Spinal cord (tissue), 10 donors: Measurements from ENCODE around the gene TRPM3. TPM values are rescaled to one million over a fixed set of nuclear protein-coding genes. Genes with fewer than 3 reads are reported as not detected.

ENCODE experiments used
- DNase-seq, 6 donors: peaks; one replicate each; pipeline versions ENCODE4 v3.0.0 to v3.0.0-alpha.2; 2013 to 2015; ENCODE audit warnings: low spot score in 6 of 6, low read depth in 4 of 6
- H3K27ac ChIP-seq: one replicate; pipeline ENCODE4 v1.5.1; 2013; ENCODE audit warnings: low read depth, low read length, control low read depth
- H3K27me3 ChIP-seq: one replicate; pipeline ENCODE4 v1.6.1; 2013; ENCODE audit warnings: low read length; ENCODE audit not compliant: control insufficient read depth, insufficient read depth
- H3K36me3 ChIP-seq: one replicate; pipeline ENCODE4 v1.6.1; 2013; ENCODE audit warnings: low read length; ENCODE audit not compliant: control insufficient read depth, insufficient read depth
- H3K4me1 ChIP-seq: one replicate; pipeline ENCODE4 v1.6.1; 2013; ENCODE audit warnings: low read length; ENCODE audit not compliant: control insufficient read depth, insufficient read depth
- H3K4me3 ChIP-seq: one replicate; pipeline ENCODE4 v1.5.1; 2013; ENCODE audit warnings: low read depth, low read length, control low read depth
- H3K9me3 ChIP-seq: one replicate; pipeline ENCODE4 v1.6.1; 2013; ENCODE audit warnings: low read length; ENCODE audit not compliant: control insufficient read depth, insufficient read depth
- WGBS: methylation state at CpG from one replicate; pipeline ENCODE4 v1.1.5; 2013; ENCODE audit warnings: missing lambda C conversion rate; ENCODE audit not compliant: insufficient coverage; 5-methylcytosine and 5-hydroxymethylcytosine counted together
- polyA plus RNA-seq, 2 donors: library from polyadenylated mRNA; unstranded; fragments of 120-200 nt; gene quantifications; one replicate each; pipeline ENCODE4 v1.2.1, GENCODE V29; 2013; ENCODE audit not compliant: insufficient read length in 2 of 2
- total RNA-seq, 2 donors: library from RNA; depleted of rRNA in 1 of 2; stranded (reverse); fragments of 120-200 nt in 1 of 2; fragments of >200 nt in 1 of 2; gene quantifications; one replicate each; pipeline versions ENCODE4 v1.2.3 to v1.2.4, GENCODE V29; 2013 to 2014
- donor health status: healthy.

Gene TRPM3
- total and polyA plus RNA-seq, 4 donors, result 16.7 to 198 (median 37.6) TPM

- no peaks in the 10 kb centered on the region for H3K27me3 ChIP-seq
- H3K9me3 ChIP-seq, result no peaks in the 10 kb centered on the region
- no peaks in the 10 kb centered on the region for H3K36me3 ChIP-seq
- WGBS, result 89% methylated on average over 3 of the region's 3 CpGs
- H3K4me3 ChIP-seq, result no peak overlapping the region
- DNase-seq, result no peak
- H3K4me1 ChIP-seq, result no peaks in the 10 kb centered on the region
- H3K27ac ChIP-seq, result no peak overlapping the region
These were observed 555.4 kb downstream of the TRPM3 start for GRCh38 chr9:70566066-70566465.

GRCh38 chr9:70564468-70565335 lies 556.7 kb downstream of the TRPM3 start:
- Histone ChIP-seq H3K27ac (no peak overlapping the region), H3K9me3 (no peaks in the 10 kb centered on the region), H3K4me3 (no peak overlapping the region), H3K27me3 (no peaks in the 10 kb centered on the region), H3K4me1 (no peaks in the 10 kb centered on the region), H3K36me3 (no peaks in the 10 kb centered on the region)
- WGBS, result 83% methylated on average over 2 of the region's 8 CpGs
- no peak for DNase-seq

- DNase-seq, result no peak
- WGBS, result 52% methylated on average over 2 of the region's 5 CpGs
- H3K36me3 ChIP-seq, result no peaks in the 10 kb centered on the region
- H3K9me3 ChIP-seq, result no peaks in the 10 kb centered on the region
- H3K27ac ChIP-seq, result no peak overlapping the region
- H3K4me1 ChIP-seq, result no peaks in the 10 kb centered on the region
- no peak overlapping the region for H3K4me3 ChIP-seq
- no peaks in the 10 kb centered on the region for H3K27me3 ChIP-seq
These were observed 557.8 kb downstream of the TRPM3 start for GRCh38 chr9:70563431-70564204.

- Histone ChIP-seq H3K9me3 (no peaks in the 10 kb centered on the region), H3K27me3 (no peaks in the 10 kb centered on the region), H3K4me1 (no peaks in the 10 kb centered on the region), H3K4me3 (no peak overlapping the region), H3K27ac (no peak overlapping the region), H3K36me3 (no peaks in the 10 kb centered on the region)
- no peak for DNase-seq
- WGBS, result 100% methylated on average over 1 of the region's 4 CpGs
These were observed 558.4 kb downstream of the TRPM3 start for GRCh38 chr9:70563010-70563409.

GRCh38 chr9:70561786-70562395 lies 559.5 kb downstream of the TRPM3 start:
- DNase-seq, result no peak
- no peak overlapping the region for H3K4me3 ChIP-seq
- no peaks in the 10 kb centered on the region for H3K27me3 ChIP-seq
- no peak overlapping the region for H3K27ac ChIP-seq
- no peaks in the 10 kb centered on the region for H3K36me3 ChIP-seq
- no CpG with 5 or more reads among the region's 3 CpGs for WGBS
- no peaks in the 10 kb centered on the region for H3K4me1 ChIP-seq
- H3K9me3 ChIP-seq, result no peaks in the 10 kb centered on the region

GRCh38 chr9:70561111-70561510 lies 560.3 kb downstream of the TRPM3 start:
- H3K9me3 ChIP-seq, result no peaks in the 10 kb centered on the region
- no peaks in the 10 kb centered on the region for H3K4me1 ChIP-seq
- no peak for DNase-seq
- H3K27ac ChIP-seq, result no peak overlapping the region
- no peaks in the 10 kb centered on the region for H3K27me3 ChIP-seq
- WGBS, result 83% methylated on average over 1 of the region's 4 CpGs
- no peak overlapping the region for H3K4me3 ChIP-seq
- H3K36me3 ChIP-seq, result no peaks in the 10 kb centered on the region

- DNase-seq, result no peak
These were observed 562.3 kb downstream of the TRPM3 start for GRCh38 chr9:70559102-70559501.

GRCh38 chr9:70557661-70558369 lies 563.6 kb downstream of the TRPM3 start:
- no peak overlapping the region for H3K27ac ChIP-seq
- H3K4me1 ChIP-seq, result peaks cover 23% of the 10 kb centered on the region
- H3K4me3 ChIP-seq, result no peak overlapping the region
- no peaks in the 10 kb centered on the region for H3K36me3 ChIP-seq
- H3K27me3 ChIP-seq, result no peaks in the 10 kb centered on the region
- 82% methylated on average over 1 of the region's 6 CpGs for WGBS
- DNase-seq, result no peak
- H3K9me3 ChIP-seq, result no peaks in the 10 kb centered on the region

More at GRCh38 chr9:70559102-70559501, 562.3 kb downstream of the TRPM3 start:
- no peaks in the 10 kb centered on the region for H3K36me3 ChIP-seq
- no peaks in the 10 kb centered on the region for H3K9me3 ChIP-seq
- no peak overlapping the region for H3K27ac ChIP-seq
- no peaks in the 10 kb centered on the region for H3K27me3 ChIP-seq
- H3K4me3 ChIP-seq, result no peak overlapping the region
- H3K4me1 ChIP-seq, result peaks cover 11% of the 10 kb centered on the region

GRCh38 chr9:70556771-70557170 lies 564.6 kb downstream of the TRPM3 start:
- H3K27me3 ChIP-seq, result no peaks in the 10 kb centered on the region
- H3K36me3 ChIP-seq, result no peaks in the 10 kb centered on the region
- no peak overlapping the region for H3K4me3 ChIP-seq
- no peak overlapping the region for H3K27ac ChIP-seq
- H3K4me1 ChIP-seq, result peaks cover 23% of the 10 kb centered on the region
- no peaks in the 10 kb centered on the region for H3K9me3 ChIP-seq
- DNase-seq, result no peak
- WGBS, result no CpG with 5 or more reads among the region's 1 CpG
